ENCODE data around the gene LDLRAD3.

- TF ChIP-seq POLR2A (IDR thresholded peaks at IDR 0.05; ENCODE audit: low read length), result no peak
- no peak for TF ChIP-seq GATA1 (IDR thresholded peaks at IDR 0.05; ENCODE audit: low read depth, low read length)
Observed at GRCh38 chr11:36022882-36023281, 79.0 kb downstream of the LDLRAD3 start.

Data from erythroblast (primary cell).